ENCODE data around the gene CREB3L1.

CREB3L1 gene

DNA sequence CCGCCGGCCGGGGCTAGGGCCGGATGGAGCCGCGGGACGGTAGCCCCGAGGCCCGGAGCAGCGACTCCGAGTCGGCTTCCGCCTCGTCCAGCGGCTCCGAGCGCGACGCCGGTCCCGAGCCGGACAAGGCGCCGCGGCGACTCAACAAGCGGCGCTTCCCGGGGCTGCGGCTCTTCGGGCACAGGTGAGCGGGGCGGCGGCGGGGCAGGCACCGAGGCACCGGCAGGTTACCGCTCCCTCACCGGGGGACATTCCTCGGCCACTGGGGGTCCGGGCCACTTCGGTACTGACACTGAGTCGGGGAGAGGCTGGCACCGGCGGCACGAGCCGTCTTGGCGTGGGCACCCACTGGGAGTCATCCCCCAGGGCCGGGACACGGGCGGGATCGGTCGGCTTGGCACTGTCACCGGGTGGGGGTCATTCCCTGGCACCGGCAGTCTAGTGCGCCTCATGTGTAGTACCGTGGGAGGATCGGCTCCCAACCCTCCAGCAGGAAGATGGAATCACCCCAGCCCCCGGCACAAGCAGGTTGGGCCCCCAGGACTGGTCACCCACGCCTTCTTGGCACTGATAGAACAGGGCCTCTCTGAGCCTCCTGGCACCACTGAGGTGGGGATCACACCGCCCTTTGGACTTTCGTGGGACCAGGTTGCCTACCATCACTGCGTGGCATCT, 70.3 kb downstream of the CREB3L1 start:
- H2AFZ ChIP-seq (ENCODE audit: low read length), result no peak overlapping the region
- TF ChIP-seq, protein P1, sequence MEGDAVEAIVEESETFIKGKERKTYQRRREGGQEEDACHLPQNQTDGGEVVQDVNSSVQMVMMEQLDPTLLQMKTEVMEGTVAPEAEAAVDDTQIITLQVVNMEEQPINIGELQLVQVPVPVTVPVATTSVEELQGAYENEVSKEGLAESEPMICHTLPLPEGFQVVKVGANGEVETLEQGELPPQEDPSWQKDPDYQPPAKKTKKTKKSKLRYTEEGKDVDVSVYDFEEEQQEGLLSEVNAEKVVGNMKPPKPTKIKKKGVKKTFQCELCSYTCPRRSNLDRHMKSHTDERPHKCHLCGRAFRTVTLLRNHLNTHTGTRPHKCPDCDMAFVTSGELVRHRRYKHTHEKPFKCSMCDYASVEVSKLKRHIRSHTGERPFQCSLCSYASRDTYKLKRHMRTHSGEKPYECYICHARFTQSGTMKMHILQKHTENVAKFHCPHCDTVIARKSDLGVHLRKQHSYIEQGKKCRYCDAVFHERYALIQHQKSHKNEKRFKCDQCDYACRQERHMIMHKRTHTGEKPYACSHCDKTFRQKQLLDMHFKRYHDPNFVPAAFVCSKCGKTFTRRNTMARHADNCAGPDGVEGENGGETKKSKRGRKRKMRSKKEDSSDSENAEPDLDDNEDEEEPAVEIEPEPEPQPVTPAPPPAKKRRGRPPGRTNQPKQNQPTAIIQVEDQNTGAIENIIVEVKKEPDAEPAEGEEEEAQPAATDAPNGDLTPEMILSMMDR (conservative IDR thresholded peaks at IDR 0.05; ENCODE audit: low read length), result no peak
- no peak for TF ChIP-seq EZH2phosphoT487 (IDR thresholded peaks at IDR 0.05; ENCODE audit: borderline replicate concordance)
- H3K79me2 ChIP-seq (ENCODE audit: insufficient read depth, low read length), result peaks cover 69% of the 10 kb centered on the region
- H3K36me3 ChIP-seq (ENCODE audit: insufficient read depth, low read length), result no peaks in the 10 kb centered on the region
- H3K9me3 ChIP-seq (ENCODE audit: insufficient read depth, low read depth, low read length), result no peaks in the 10 kb centered on the region
- H3K4me2 ChIP-seq (ENCODE audit: low read depth, low read length, poor library complexity, severe bottlenecking), result peak overlapping the region; percentile 100
- H3K4me1 ChIP-seq (ENCODE audit: insufficient read depth, low read length, poor library complexity, severe bottlenecking), result peaks cover 75% of the 10 kb centered on the region
- peaks cover 42% of the 10 kb centered on the region for H4K20me1 ChIP-seq (ENCODE audit: insufficient read depth, low read length, poor library complexity, severe bottlenecking)
- H3K4me3 ChIP-seq (ENCODE audit: low read length, poor library complexity, severe bottlenecking), result peak overlapping the region; percentile 97
- H3K27me3 ChIP-seq (ENCODE audit: insufficient read depth, low read length, poor library complexity, severe bottlenecking), result no peaks in the 10 kb centered on the region
- no peaks in the 10 kb centered on the region for H3K9me2 ChIP-seq (replicated peaks; ENCODE audit: low read depth, low read length)
- peak overlapping the region; percentile 95 for H3K9ac ChIP-seq (ENCODE audit: low read depth, low read length, poor library complexity, severe bottlenecking)
- peaks cover 13% of the 10 kb centered on the region for H3F3A ChIP-seq (ENCODE audit: low read depth)

DNA sequence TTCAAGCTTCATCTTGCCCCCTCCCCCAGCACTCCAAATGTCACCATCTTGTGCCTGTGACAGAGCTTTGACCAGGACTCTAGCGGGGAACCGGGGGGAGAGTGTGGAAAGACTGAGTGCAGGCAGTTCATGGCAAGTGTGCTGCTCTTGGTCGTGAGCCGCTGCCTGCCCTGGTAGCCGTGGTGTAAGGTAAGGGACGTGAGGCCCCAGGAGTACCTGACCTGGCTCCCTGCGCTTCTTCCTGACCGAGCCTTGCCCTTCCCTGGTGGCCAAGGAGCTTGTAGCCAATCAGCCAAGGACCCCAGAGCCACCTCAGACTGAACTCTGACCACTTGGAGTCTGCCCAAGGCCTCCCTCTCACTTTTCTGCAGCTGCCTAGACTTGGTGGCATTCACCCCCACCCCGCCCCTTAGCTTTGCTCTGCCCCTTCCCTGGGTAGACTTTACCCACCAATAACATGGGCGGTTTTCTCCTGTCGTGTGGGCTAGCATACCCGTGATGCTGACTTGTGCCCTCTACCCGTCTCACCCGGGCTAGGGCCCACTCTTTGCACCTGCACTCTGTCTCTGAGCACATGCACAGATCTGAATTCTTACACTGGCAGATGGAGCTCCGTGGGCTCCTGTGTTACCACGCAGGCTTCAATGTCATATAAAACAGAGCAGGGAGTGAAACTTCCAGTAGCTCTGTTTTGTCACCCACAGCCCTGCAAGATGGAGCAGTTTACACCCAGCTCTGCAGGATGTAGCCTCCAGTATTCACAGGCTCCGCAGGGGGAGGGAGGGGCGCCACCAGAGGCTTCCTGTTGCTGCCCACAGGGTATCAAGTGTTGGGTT, 71.3 kb downstream of the CREB3L1 start:
- Histone ChIP-seq H4K20me1 (ENCODE audit: insufficient read depth, low read length, poor library complexity, severe bottlenecking) (peaks cover 51% of the 10 kb centered on the region), H3K36me3 (ENCODE audit: insufficient read depth, low read length) (peaks cover 3% of the 10 kb centered on the region; the same call in 1 of the 2 replicates), H3K9me3 (ENCODE audit: insufficient read depth, low read depth, low read length) (no peaks in the 10 kb centered on the region), H3K9ac (ENCODE audit: low read depth, low read length, poor library complexity, severe bottlenecking) (peak overlapping the region; percentile 95), H3K4me1 (ENCODE audit: insufficient read depth, low read length, poor library complexity, severe bottlenecking) (peaks cover 75% of the 10 kb centered on the region), H3K27me3 (ENCODE audit: insufficient read depth, low read length, poor library complexity, severe bottlenecking) (no peaks in the 10 kb centered on the region), H3F3A (ENCODE audit: low read depth) (peaks cover 5% of the 10 kb centered on the region), H2AFZ (ENCODE audit: low read length) (no peak overlapping the region), H3K79me2 (ENCODE audit: insufficient read depth, low read length) (peaks cover 79% of the 10 kb centered on the region), H3K4me2 (ENCODE audit: low read depth, low read length, poor library complexity, severe bottlenecking) (peak overlapping the region; percentile 100), H3K4me3 (ENCODE audit: low read length, poor library complexity, severe bottlenecking) (peak overlapping the region; percentile 97), H3K9me2 (replicated peaks; ENCODE audit: low read depth, low read length) (no peaks in the 10 kb centered on the region)
- TF ChIP-seq, protein P1 (conservative IDR thresholded peaks at IDR 0.05; ENCODE audit: low read length), result no peak
- TF ChIP-seq EZH2phosphoT487 (IDR thresholded peaks at IDR 0.05; ENCODE audit: borderline replicate concordance), result no peak

DNA sequence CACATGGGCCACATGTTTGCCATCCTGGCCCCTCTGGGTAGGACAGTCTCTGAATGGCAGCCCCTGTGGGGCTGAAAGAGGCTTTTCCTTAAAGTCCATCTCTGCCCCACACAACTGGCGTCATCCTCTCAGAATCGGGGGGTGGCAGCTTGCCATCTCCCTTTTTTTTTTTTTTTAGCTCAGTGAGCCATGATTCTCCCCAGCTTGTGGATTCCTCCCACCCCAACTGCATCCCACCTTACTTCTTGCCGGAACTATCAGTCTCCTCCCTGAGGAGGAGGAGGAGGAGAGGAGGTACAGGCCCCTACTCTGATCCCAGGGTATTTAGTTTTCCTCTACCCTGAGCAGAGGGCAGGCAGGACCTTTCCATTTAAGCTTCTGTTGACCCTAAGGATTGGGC, 73.2 kb downstream of the CREB3L1 start:
- H3K36me3 ChIP-seq (ENCODE audit: insufficient read depth, low read length), result peaks cover 9% of the 10 kb centered on the region; the same call in 1 of the 2 replicates
- peaks cover 68% of the 10 kb centered on the region for H3K4me1 ChIP-seq (ENCODE audit: insufficient read depth, low read length, poor library complexity, severe bottlenecking)
- H3K9me2 ChIP-seq (replicated peaks; ENCODE audit: low read depth, low read length), result no peaks in the 10 kb centered on the region
- peak overlapping the region; percentile 100 for H3K4me2 ChIP-seq (ENCODE audit: low read depth, low read length, poor library complexity, severe bottlenecking)
- no peak for TF ChIP-seq EZH2phosphoT487 (IDR thresholded peaks at IDR 0.05; ENCODE audit: borderline replicate concordance)
- TF ChIP-seq, protein P1 (conservative IDR thresholded peaks at IDR 0.05; ENCODE audit: low read length), result no peak
- H3K4me3 ChIP-seq (ENCODE audit: low read length, poor library complexity, severe bottlenecking), result peak overlapping the region; percentile 64
- H3K9me3 ChIP-seq (ENCODE audit: insufficient read depth, low read depth, low read length), result no peaks in the 10 kb centered on the region
- H3F3A ChIP-seq (ENCODE audit: low read depth), result peaks cover 5% of the 10 kb centered on the region
- H3K79me2 ChIP-seq (ENCODE audit: insufficient read depth, low read length), result peaks cover 94% of the 10 kb centered on the region
- H3K9ac ChIP-seq (ENCODE audit: low read depth, low read length, poor library complexity, severe bottlenecking), result peak overlapping the region; percentile 56
- H2AFZ ChIP-seq (ENCODE audit: low read length), result no peak overlapping the region
- H3K27me3 ChIP-seq (ENCODE audit: insufficient read depth, low read length, poor library complexity, severe bottlenecking), result no peaks in the 10 kb centered on the region
- peaks cover 63% of the 10 kb centered on the region for H4K20me1 ChIP-seq (ENCODE audit: insufficient read depth, low read length, poor library complexity, severe bottlenecking)

Data from Loucy (cell line).